NCI-H2029 treated with DMSO at 0.1 percent for 48 hours (cell line): ENCODE results near the gene GFOD1.
"Not testable (repeated sequence)": the region's sequence is repeated elsewhere in the genome, so short reads cannot be mapped to it uniquely, and the experiment has no call there.

Experiments used
- DNase-seq: peaks from one replicate; lab custom pipeline; 2025; lab: John Stamatoyannopoulos, UW

Gene GFOD1

GRCh38 chr6:13439644-13440043 lies 47.8 kb downstream of the GFOD1 start:
- DNase-seq = no peak

- no peak for DNase-seq
Measured at GRCh38 chr6:13438126-13438525, 49.3 kb downstream of the GFOD1 start.

GRCh38 chr6:13437218-13437996 lies 50.0 kb downstream of the GFOD1 start:
- DNase-seq = no peak

- DNase-seq = no peak
Measured at GRCh38 chr6:13436399-13437217, 50.8 kb downstream of the GFOD1 start.

- no peak for DNase-seq
Measured at GRCh38 chr6:13435477-13436246, 51.7 kb downstream of the GFOD1 start.

GRCh38 chr6:13434777-13435176 lies 52.6 kb downstream of the GFOD1 start:
- DNase-seq = no peak

- not testable (repeated sequence) for DNase-seq
Measured at GRCh38 chr6:13434135-13434775, 53.1 kb downstream of the GFOD1 start.

GRCh38 chr6:13433709-13434121 lies 53.7 kb downstream of the GFOD1 start:
- no peak for DNase-seq

GRCh38 chr6:13432526-13433184 lies 54.7 kb downstream of the GFOD1 start:
- no peak for DNase-seq

GRCh38 chr6:13431861-13432465 lies 55.4 kb downstream of the GFOD1 start:
- DNase-seq = no peak

- no peak for DNase-seq
Measured at GRCh38 chr6:13431059-13431656, 56.2 kb downstream of the GFOD1 start.

GRCh38 chr6:13429406-13429753 lies 58.0 kb downstream of the GFOD1 start:
- no peak for DNase-seq

GRCh38 chr6:13428583-13429405 lies 58.6 kb downstream of the GFOD1 start:
- no peak for DNase-seq

- DNase-seq = no peak
Measured at GRCh38 chr6:13427801-13428582, 59.4 kb downstream of the GFOD1 start.

- no peak for DNase-seq
Measured at GRCh38 chr6:13427316-13427715, 60.1 kb downstream of the GFOD1 start.

- DNase-seq = no peak
Measured at GRCh38 chr6:13425943-13426931, 61.2 kb downstream of the GFOD1 start.

- DNase-seq = no peak
Measured at GRCh38 chr6:13425270-13425873, 62.0 kb downstream of the GFOD1 start.
